ENCODE data around the gene DNMT3A.

DNMT3A gene

DNA sequence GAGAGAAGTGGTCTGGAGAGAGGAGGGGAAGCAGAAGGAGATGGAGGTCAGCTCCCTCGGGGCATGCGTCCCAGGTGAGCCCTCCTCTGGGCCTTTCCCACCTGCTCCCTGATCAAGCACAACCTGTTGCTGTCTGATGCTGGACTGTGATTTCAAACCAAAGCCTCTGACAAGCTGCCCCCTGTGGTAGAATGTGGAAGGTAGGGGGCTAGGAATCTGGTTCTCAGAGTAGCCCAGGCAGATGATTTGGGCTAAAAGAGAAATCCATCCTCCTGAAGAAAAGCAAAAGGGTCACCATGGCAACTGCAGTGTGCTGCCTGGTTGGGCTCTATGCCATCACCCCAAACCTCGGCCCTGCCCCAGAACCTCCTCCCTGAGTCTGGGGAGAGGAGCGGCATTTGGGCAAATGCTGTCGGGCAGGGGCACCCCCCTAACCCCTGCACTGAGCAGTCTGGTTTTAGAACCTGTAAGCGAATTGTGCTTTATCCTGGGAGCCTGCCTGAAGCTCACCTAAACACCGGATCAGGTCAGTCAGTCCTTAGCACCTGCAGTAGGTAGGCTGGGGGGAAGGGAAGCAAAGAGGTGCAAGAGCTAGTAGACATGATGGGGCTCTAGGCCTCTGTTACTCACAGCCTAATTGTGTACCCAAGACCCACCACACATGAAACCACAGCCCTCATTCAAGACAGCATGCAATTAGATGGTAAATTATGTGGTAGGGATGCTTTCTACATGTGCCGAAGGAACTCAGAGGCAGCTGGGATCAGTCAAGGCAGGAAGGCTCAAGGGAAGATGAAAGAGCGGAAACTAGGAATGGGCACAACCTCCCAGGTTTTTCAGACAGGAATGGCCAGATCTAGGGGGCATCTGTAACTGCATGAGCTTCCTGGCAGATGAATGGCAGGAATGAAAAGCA, 83.5 kb downstream of the DNMT3A start:
- ChIA-PET POLR2A (no interaction called here), CTCF (interaction anchor here (0.6 to 1.5 kb wide), 4 partner anchors 19 to 104 kb away, joined by 3 to 5 read pairs (median 3); no protein-coding TSS in a partner anchor)
- TF ChIP-seq, protein P1, sequence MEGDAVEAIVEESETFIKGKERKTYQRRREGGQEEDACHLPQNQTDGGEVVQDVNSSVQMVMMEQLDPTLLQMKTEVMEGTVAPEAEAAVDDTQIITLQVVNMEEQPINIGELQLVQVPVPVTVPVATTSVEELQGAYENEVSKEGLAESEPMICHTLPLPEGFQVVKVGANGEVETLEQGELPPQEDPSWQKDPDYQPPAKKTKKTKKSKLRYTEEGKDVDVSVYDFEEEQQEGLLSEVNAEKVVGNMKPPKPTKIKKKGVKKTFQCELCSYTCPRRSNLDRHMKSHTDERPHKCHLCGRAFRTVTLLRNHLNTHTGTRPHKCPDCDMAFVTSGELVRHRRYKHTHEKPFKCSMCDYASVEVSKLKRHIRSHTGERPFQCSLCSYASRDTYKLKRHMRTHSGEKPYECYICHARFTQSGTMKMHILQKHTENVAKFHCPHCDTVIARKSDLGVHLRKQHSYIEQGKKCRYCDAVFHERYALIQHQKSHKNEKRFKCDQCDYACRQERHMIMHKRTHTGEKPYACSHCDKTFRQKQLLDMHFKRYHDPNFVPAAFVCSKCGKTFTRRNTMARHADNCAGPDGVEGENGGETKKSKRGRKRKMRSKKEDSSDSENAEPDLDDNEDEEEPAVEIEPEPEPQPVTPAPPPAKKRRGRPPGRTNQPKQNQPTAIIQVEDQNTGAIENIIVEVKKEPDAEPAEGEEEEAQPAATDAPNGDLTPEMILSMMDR (IDR thresholded peaks at IDR 0.05; ENCODE audit: insufficient read depth, low read length, missing control alignments), result no peak
- no peak overlapping the region for H3K4me3 ChIP-seq (ENCODE audit: low read depth, low read length)
- no peak for DNase-seq (ENCODE audit: low read depth, low spot score)

DNA sequence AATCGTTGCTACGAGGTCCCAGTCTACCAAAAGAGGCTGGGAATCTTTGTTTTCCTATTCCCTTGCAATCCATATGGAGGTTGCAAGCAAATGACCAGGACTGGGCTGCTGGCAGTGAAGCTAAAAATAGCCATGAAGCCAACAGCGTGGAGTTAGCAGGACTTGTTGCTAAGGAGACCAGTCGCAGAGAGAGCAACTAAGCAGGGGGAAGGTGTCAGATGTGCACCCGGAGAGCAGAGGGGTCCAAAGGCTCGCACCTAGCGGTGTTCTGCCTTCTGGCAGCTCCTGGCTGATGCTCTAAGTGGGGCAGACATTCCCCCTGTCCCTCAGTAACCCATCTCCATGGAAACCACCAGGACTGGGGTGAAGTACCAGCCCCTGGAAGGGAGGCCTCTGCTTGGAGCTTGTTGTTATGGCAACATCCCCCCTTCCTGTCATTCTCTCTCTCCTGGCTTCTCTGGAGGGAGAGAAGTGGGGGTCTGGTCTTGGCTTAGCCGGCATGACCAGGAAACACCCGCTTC, 84.6 kb downstream of the DNMT3A start:
- POLR2A ChIA-PET, result no interaction called here
- H3K4me3 ChIP-seq (ENCODE audit: low read depth, low read length), result no peak overlapping the region
- TF ChIP-seq, protein P1 (IDR thresholded peaks at IDR 0.05; ENCODE audit: insufficient read depth, low read length, missing control alignments), result no peak
- peak; percentile 47 for DNase-seq (ENCODE audit: low read depth, low spot score)
- CTCF ChIA-PET, result interaction anchor here (0.9 to 1.5 kb wide), 2 partner anchors 20 to 24 kb away, joined by 3 read pairs; no protein-coding TSS in a partner anchor

DNA sequence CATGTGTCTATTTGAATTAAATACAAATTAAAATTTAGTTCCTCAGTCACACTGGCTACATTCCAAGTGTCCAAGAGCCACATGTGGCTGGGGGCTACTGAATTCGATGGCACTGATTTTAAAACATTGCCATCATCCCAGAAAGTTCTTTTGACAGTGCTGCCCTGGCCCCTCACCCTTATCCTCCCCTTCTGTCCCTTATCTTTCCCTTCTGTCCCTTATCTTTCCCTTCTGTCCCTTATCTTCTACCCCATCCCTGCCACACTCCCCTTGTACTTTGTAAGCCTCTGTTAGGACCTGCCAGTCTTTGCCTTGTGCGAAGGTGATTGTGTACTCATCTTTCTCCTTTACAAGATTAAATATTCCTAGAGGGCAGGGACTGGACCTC, 85.2 kb downstream of the DNMT3A start:
- CTCF ChIA-PET, result interaction anchor here (0.9 kb wide), 1 partner anchor 20 kb away, joined by 3 read pairs; no protein-coding TSS in a partner anchor
- POLR2A ChIA-PET, result no interaction called here
- DNase-seq (ENCODE audit: low read depth, low spot score), result no peak
- TF ChIP-seq, protein P1 (IDR thresholded peaks at IDR 0.05; ENCODE audit: insufficient read depth, low read length, missing control alignments), result no peak
- H3K4me3 ChIP-seq (ENCODE audit: low read depth, low read length), result no peak overlapping the region

DNA sequence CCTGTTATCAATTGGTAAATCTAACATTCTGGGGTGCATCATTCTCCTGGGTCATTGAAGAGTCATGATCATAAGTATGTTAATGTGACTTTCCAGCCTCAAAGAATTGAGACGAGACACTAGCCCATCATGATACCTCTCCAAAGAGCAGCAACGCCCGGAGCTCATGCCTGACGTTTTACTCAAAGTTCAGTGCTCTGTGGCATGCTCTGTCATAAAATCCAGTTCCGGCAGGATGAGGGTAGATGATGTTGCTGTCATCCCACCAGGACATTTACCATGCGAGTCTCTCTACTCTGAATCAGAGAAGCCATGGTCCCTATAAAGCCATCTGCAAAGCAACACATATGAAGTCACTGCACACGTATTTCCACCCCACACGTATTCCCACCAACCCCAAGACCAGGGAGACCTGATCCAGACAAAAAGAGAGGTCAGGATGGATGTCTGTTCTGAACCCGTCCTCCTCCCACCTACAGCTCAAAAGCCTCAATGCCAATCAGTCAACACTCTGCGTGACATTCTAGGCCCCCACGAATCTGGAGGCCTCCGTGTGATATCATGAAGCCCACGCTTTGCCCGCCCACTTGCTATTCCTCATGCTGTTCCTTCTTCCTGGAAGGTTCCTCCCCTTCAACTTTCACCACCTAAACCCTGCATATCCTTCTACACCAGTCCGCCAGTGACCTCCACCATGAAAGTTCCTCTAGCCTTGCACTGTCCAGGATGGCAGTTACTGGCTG, 85.8 kb downstream of the DNMT3A start:
- ChIA-PET CTCF (interaction anchor here (0.8 kb wide), 1 partner anchor 106 kb away, joined by 3 read pairs; no protein-coding TSS in a partner anchor), POLR2A (no interaction called here)
- TF ChIP-seq, protein P1 (IDR thresholded peaks at IDR 0.05; ENCODE audit: insufficient read depth, low read length, missing control alignments), result no peak
- DNase-seq (ENCODE audit: low read depth, low spot score), result no peak
- no peak overlapping the region for H3K4me3 ChIP-seq (ENCODE audit: low read depth, low read length)

DNA sequence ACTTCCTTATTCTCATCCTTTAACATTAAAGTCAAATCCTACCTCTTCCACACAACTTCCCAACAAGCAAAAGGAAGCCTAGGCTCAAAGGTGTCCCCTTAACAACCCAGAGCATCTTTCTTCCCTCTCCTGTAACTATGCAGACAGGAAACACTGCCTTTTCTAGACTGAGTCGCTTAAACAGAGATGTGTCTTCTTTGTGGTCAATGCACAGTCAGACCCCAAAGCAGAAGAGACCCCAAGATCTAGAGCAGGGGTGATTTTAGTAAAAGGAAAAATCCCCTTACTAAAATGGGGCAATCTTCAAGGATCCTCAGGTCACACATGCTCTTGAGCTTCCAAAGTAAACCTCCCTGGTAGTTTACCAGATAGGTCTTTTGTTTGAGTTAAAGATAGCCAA, 86.8 kb downstream of the DNMT3A start:
- POLR2A ChIA-PET, result no interaction called here
- TF ChIP-seq, protein P1 (IDR thresholded peaks at IDR 0.05; ENCODE audit: insufficient read depth, low read length, missing control alignments), result no peak
- no peak overlapping the region for H3K4me3 ChIP-seq (ENCODE audit: low read depth, low read length)
- DNase-seq (ENCODE audit: low read depth, low spot score), result no peak
- CTCF ChIA-PET, result interaction anchor here (0.8 kb wide), 1 partner anchor 107 kb away, joined by 3 read pairs; no protein-coding TSS in a partner anchor
